Measurements from ENCODE around the gene MARS1.

MARS1 gene

DNA sequence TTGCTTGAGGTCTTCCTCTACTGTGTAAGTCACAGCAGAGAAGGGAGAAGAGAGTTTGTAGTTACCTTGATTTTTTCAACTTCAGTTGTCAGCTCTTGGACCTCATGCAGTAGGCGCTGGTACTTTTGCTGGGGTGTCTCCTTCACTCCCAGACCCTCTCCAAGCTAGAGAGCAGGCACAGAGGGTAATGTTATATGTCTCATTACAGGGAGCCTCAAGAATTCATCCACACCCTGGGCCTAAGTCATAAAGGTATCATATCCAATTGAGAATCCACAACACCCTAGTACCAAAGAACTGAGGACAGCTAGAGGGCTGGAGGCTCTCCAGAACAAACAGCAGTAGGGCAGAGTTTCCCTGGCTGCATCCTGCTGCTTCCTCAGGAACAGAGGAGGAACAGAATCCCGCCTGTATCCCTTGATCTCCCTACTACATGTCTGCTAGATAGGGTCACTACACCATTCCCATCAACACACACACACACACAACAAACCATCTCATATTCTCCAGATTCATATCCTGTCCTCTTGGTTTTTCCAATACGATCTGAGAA, 47.2 kb downstream of the MARS1 start:
- TF ChIP-seq, protein P1, sequence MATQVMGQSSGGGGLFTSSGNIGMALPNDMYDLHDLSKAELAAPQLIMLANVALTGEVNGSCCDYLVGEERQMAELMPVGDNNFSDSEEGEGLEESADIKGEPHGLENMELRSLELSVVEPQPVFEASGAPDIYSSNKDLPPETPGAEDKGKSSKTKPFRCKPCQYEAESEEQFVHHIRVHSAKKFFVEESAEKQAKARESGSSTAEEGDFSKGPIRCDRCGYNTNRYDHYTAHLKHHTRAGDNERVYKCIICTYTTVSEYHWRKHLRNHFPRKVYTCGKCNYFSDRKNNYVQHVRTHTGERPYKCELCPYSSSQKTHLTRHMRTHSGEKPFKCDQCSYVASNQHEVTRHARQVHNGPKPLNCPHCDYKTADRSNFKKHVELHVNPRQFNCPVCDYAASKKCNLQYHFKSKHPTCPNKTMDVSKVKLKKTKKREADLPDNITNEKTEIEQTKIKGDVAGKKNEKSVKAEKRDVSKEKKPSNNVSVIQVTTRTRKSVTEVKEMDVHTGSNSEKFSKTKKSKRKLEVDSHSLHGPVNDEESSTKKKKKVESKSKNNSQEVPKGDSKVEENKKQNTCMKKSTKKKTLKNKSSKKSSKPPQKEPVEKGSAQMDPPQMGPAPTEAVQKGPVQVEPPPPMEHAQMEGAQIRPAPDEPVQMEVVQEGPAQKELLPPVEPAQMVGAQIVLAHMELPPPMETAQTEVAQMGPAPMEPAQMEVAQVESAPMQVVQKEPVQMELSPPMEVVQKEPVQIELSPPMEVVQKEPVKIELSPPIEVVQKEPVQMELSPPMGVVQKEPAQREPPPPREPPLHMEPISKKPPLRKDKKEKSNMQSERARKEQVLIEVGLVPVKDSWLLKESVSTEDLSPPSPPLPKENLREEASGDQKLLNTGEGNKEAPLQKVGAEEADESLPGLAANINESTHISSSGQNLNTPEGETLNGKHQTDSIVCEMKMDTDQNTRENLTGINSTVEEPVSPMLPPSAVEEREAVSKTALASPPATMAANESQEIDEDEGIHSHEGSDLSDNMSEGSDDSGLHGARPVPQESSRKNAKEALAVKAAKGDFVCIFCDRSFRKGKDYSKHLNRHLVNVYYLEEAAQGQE (IDR thresholded peaks at IDR 0.05; ENCODE audit: insufficient replicate concordance, low read depth) = no peak
- TF ChIP-seq, protein P2, sequence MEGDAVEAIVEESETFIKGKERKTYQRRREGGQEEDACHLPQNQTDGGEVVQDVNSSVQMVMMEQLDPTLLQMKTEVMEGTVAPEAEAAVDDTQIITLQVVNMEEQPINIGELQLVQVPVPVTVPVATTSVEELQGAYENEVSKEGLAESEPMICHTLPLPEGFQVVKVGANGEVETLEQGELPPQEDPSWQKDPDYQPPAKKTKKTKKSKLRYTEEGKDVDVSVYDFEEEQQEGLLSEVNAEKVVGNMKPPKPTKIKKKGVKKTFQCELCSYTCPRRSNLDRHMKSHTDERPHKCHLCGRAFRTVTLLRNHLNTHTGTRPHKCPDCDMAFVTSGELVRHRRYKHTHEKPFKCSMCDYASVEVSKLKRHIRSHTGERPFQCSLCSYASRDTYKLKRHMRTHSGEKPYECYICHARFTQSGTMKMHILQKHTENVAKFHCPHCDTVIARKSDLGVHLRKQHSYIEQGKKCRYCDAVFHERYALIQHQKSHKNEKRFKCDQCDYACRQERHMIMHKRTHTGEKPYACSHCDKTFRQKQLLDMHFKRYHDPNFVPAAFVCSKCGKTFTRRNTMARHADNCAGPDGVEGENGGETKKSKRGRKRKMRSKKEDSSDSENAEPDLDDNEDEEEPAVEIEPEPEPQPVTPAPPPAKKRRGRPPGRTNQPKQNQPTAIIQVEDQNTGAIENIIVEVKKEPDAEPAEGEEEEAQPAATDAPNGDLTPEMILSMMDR (IDR thresholded peaks at IDR 0.05; ENCODE audit: insufficient read depth, low read length) = no peak
- no peak for TF ChIP-seq GABPA (IDR thresholded peaks at IDR 0.05; ENCODE audit: low read depth)
- no peak for TF ChIP-seq SPI1 (IDR thresholded peaks at IDR 0.05; ENCODE audit: borderline replicate concordance, low read depth)
- no peak for TF ChIP-seq POLR2AphosphoS5 (IDR thresholded peaks at IDR 0.05; ENCODE audit: low read depth)
- Histone ChIP-seq H3K4me3 (replicated peaks; ENCODE audit: insufficient read depth, low read length) (no peak overlapping the region), H3K27ac (replicated peaks) (no peak overlapping the region), H3K27me3 (ENCODE audit: insufficient read depth, poor library complexity, severe bottlenecking) (no peaks in the 10 kb centered on the region)
- DNase-seq (ENCODE audit: low read depth in 1 of 2, low spot score in 1 of 2) = no peak

DNA sequence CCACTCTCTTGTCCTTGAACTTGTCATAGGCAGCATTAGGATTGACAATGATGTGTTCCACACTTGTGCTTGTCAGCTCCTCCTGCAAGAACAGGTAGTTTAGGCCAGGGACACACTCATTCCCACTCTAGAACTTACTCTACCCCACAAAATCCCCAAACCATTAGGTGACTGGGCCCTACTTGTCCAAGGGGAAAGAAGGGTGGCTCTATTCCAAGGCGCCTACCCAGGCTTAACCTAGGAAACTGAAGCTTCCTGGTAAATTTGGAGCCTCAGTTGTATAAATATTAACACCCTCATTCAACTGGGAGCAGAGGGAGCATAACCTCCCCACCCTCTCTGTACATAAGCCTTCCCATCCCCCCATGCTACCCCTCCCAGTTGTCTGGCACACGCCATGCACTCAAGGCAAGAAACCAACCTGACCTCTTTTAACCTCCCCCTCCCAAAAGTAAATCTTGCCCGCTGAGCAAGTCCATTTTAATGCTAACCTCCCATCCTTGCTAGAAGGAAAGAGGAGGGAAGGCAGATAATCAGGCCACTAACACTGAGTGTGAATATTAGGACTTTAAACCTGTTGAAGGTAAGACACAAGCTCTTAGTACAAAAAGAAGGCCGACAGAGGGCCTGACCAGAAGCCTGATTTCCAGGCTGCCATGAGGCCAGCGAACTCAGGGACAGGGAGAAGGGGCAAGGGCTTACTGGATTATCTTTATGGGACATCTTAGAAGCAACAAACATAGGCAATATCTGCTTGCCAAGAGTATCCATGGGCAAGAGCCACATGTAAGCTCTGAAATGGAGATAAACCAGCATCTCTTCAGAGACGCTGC, 48.1 kb downstream of the MARS1 start:
- Histone ChIP-seq H3K4me3 (replicated peaks; ENCODE audit: insufficient read depth, low read length) (no peak overlapping the region), H3K27ac (replicated peaks) (no peak overlapping the region), H3K27me3 (ENCODE audit: insufficient read depth, poor library complexity, severe bottlenecking) (no peaks in the 10 kb centered on the region)
- no peak for DNase-seq (ENCODE audit: low read depth in 1 of 2, low spot score in 1 of 2)
- TF ChIP-seq, protein P1 (IDR thresholded peaks at IDR 0.05; ENCODE audit: insufficient replicate concordance, low read depth) = no peak
- TF ChIP-seq GABPA (IDR thresholded peaks at IDR 0.05; ENCODE audit: low read depth) = no peak
- TF ChIP-seq POLR2AphosphoS5 (IDR thresholded peaks at IDR 0.05; ENCODE audit: low read depth) = no peak
- TF ChIP-seq, protein P2 (IDR thresholded peaks at IDR 0.05; ENCODE audit: insufficient read depth, low read length) = no peak
- no peak for TF ChIP-seq SPI1 (IDR thresholded peaks at IDR 0.05; ENCODE audit: borderline replicate concordance, low read depth)

DNA sequence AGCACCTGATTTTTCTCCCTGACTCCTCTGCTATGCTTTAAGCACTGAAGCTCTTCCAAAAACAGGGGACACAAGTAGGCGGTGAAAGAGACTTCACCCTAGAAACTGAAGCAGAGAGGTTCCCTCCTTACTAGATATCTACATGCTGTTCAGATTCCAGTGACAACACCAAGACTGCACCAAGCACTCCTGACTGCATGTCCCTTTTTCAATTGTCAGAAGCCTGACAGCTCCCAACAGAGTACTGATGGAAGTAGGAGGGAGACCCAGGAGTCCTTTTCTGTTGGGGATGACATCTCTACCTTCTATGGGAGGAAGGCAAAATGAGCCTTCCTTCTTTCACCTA, 48.7 kb downstream of the MARS1 start:
- TF ChIP-seq SPI1 (IDR thresholded peaks at IDR 0.05; ENCODE audit: borderline replicate concordance, low read depth) = no peak
- TF ChIP-seq POLR2AphosphoS5 (IDR thresholded peaks at IDR 0.05; ENCODE audit: low read depth) = no peak
- TF ChIP-seq, protein P1 (IDR thresholded peaks at IDR 0.05; ENCODE audit: insufficient replicate concordance, low read depth) = no peak
- no peak for TF ChIP-seq GABPA (IDR thresholded peaks at IDR 0.05; ENCODE audit: low read depth)
- TF ChIP-seq, protein P2 (IDR thresholded peaks at IDR 0.05; ENCODE audit: insufficient read depth, low read length) = no peak
- no peak overlapping the region for H3K4me3 ChIP-seq (replicated peaks; ENCODE audit: insufficient read depth, low read length)
- H3K27me3 ChIP-seq (ENCODE audit: insufficient read depth, poor library complexity, severe bottlenecking) = no peaks in the 10 kb centered on the region
- no peak for DNase-seq (ENCODE audit: low read depth in 1 of 2, low spot score in 1 of 2)
- no peak overlapping the region for H3K27ac ChIP-seq (replicated peaks)

Measured in HL-60 (cell line).